Esophagus squamous epithelium (tissue), 4 donors: ENCODE data around the gene DESI2.

Source experiments
- CTCF ChIP-seq, 6 experiments: fragments of 450-650 bp in 4 of 6; fragments of 200-600 bp in 2 of 6; sonication (generic) in 2 of 6; IDR thresholded peaks; one replicate each; pipeline ENCODE4 v1.5.1; 2016 to 2019; ENCODE audit warnings: antibody characterized with exemption in 6 of 6, mild to moderate bottlenecking in 4 of 6, moderate library complexity in 4 of 6
- POLR2A ChIP-seq, 4 donors: fragments of 450-650 bp; IDR thresholded peaks; one replicate each; pipeline ENCODE4 v1.6.1; 2017; ENCODE audit warnings: antibody characterized with exemption in 4 of 4, mild to moderate bottlenecking in 4 of 4, moderate library complexity in 3 of 4

GRCh38 chr1:244657421-244657820 lies 4.5 kb downstream of the DESI2 start:
- no peak for TF ChIP-seq POLR2A (IDR thresholded peaks at IDR 0.05)
- TF ChIP-seq CTCF (IDR thresholded peaks at IDR 0.05) = no peak
